Panc1 (cell line): ENCODE data around the gene DES. TPM values are rescaled to one million over a fixed set of nuclear protein-coding genes. Genes with fewer than 3 reads are reported as not detected.

ENCODE experiments used
- ATAC-seq: fragments of 200-7000 bp; cut with Tn5 transposase; 2 replicates; pipeline ENCODE4 v1.9.1; 2020; ENCODE audit warnings: mild to moderate bottlenecking, moderate library complexity
- BruUV-seq: library from RNA; stranded (reverse); fragments of 400-500 nt; replicated peaks from 2 replicates; lab custom pipeline; 2021; lab: Mats Ljungman, UMichigan
- CTCF ChIA-PET: fragments of 300-600 bp; sonication (Branson Sonifier 250); formaldehyde crosslinking; loops from one replicate; lab custom pipeline; 2022; ENCODE audit warnings: antibody characterized with exemption; lab: Charles Lee
- POLR2A ChIA-PET: fragments of 300-600 bp; sonication (Branson Sonifier 250); formaldehyde crosslinking; loops from one replicate; lab custom pipeline; 2022; ENCODE audit warnings: antibody characterized with exemption; lab: Charles Lee
- DNase-seq: peaks from one replicate; pipeline ENCODE4 v3.0.0-alpha.2; 2010; ENCODE audit warnings: low read depth, low spot score
- H3K27ac ChIP-seq: 2 replicates; pipeline ENCODE4 v1.5.1; 2011; ENCODE audit warnings: mild to moderate bottlenecking, low read length, inconsistent platforms
- H3K27me3 ChIP-seq: fragments of 200-500 bp; sonication (Bioruptor generic); 2 replicates; pipeline ENCODE4 v1.6.0; 2014; ENCODE audit warnings: low read length, inconsistent platforms; ENCODE audit not compliant: control insufficient read depth, insufficient read depth
- H3K36me3 ChIP-seq: fragments of 200-500 bp; sonication (Bioruptor generic); 2 replicates; pipeline ENCODE4 v1.5.1; 2014; ENCODE audit warnings: inconsistent platforms, mild to moderate bottlenecking, low read length, moderate library complexity; ENCODE audit not compliant: control insufficient read depth, insufficient read depth
- H3K4me1 ChIP-seq: 2 replicates; pipeline ENCODE4 v1.5.1; 2011; ENCODE audit warnings: inconsistent platforms, mild to moderate bottlenecking, low read length, moderate library complexity; ENCODE audit not compliant: control insufficient read depth, insufficient read depth
- H3K4me3 ChIP-seq, 2 experiments: 2 replicates each; pipeline ENCODE4 v1.5.1; 2011 to 2012; ENCODE audit warnings: low read depth in 2 of 2, low read length in 2 of 2, mild to moderate bottlenecking in 2 of 2, inconsistent platforms in 1 of 2, moderate library complexity in 1 of 2
- H3K9me3 ChIP-seq: fragments of 200-500 bp; sonication (Bioruptor generic); 2 replicates; pipeline ENCODE4 v1.5.1; 2014; ENCODE audit warnings: low read depth, mild to moderate bottlenecking, inconsistent platforms, low read length, moderate library complexity; ENCODE audit not compliant: control insufficient read depth, insufficient read depth
- POLR2AphosphoS5 ChIP-seq: IDR thresholded peaks from 2 replicates; pipeline ENCODE4 v1.6.1; 2012; ENCODE audit warnings: mild to moderate bottlenecking, low read depth, low read length, moderate library complexity
- REST ChIP-seq, 2 experiments: IDR thresholded peaks; 2 replicates each; pipeline ENCODE4 v1.6.1; 2011 to 2012; ENCODE audit warnings: low read depth in 2 of 2, control low read depth in 1 of 2, low read length in 1 of 2, mild to moderate bottlenecking in 1 of 2, moderate library complexity in 1 of 2; ENCODE audit not compliant: insufficient read depth in 1 of 2
- SIN3A ChIP-seq: IDR thresholded peaks from 2 replicates; pipeline ENCODE4 v1.6.1; 2012; ENCODE audit warnings: low read depth, mild to moderate bottlenecking, low read length, moderate library complexity, borderline replicate concordance; ENCODE audit not compliant: insufficient read depth
- TCF7L2 ChIP-seq: IDR thresholded peaks from 2 replicates; pipeline ENCODE4 v1.6.1; 2011; ENCODE audit warnings: mild to moderate bottlenecking, low read depth, low read length, inconsistent platforms
- in situ Hi-C: cut with HindIII; loops from 2 replicates; pipeline ENCODE4 v1.10.0; 2016; ENCODE audit warnings: low sequenced_read_pairs, low pct_unique_long_range_greater_than_20kb
- intact Hi-C: fragments of 100-400 bp; cut with micrococcal nuclease; formaldehyde crosslinking; loops from one replicate; pipeline ENCODE4 v1.10.0; 2022; ENCODE audit not compliant: unreplicated experiment
- total RNA-seq: library from RNA; stranded (reverse); gene quantifications from one replicate; pipeline ENCODE4 v1.2.1, GENCODE V29; 2021; ENCODE audit not compliant: unreplicated experiment
- TF ChIP-seq, protein P1 (sequence below): fragments of 450-650 bp; IDR thresholded peaks from 2 replicates; pipeline ENCODE4 v1.5.1; 2017; ENCODE audit warnings: mild to moderate bottlenecking

Gene DES
- total RNA-seq, 1 experiment from 2014 or later, result 0.69 TPM

DNA sequence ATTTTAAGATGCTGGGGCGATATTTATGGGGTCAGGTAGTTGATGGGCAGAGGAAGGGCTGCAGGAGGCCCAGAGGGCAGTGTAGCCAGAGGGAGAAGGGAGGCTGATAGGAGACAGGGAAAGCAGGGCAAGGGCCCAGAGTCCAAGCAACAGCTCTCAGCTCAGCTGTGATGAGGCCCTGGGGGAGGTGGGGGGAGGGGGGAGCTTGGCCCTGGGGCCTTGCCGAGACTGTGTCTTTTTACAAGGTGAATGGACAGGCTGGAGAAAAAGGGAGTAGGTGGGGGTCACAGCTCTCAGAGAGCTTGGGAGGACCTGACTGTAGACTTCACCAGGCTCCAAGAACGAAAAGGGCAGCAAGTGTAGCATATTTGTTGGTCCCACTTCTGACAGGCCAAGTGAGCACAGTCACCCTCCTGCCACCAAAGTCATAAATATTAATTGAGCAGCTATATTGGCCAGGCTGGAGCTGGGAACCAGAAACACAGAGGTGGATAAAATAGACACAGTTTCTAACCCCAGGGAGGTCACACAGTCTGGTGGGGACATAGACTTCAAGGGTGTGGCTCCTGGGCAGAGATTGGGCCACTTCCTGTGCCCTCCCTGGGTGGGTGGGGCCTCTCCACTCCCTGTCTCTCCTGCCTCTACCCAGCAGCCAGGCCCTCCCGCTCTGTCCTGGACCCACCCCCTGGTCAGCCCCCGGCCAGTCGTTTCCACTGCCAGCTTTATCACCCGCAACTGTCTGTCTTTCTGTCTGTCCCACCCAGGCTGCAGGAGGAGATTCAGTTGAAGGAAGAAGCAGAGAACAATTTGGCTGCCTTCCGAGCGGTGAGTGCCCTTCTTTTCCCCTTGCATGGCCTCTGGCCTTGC, 1.4 kb downstream of the DES start:
- ChIA-PET POLR2A (no interaction called here), CTCF (interaction anchor here (0.6 kb wide), 1 partner anchor 11 kb away, joined by 8 read pairs; no protein-coding TSS in a partner anchor)
- DNase-seq, result no peak
- no peak overlapping the region for H3K4me3 ChIP-seq
- ATAC-seq, result no peak
- no peaks in the 10 kb centered on the region for H3K36me3 ChIP-seq
- intact Hi-C loops, result no loop called here
- no peaks in the 10 kb centered on the region; the same call in 1 of the 2 replicates for H3K4me1 ChIP-seq
- BruUV-seq, result no TSS peak
- in situ Hi-C loops, result no loop called here
- no peak overlapping the region for H3K27ac ChIP-seq
- H3K27me3 ChIP-seq, result no peaks in the 10 kb centered on the region
- TF ChIP-seq POLR2AphosphoS5 (no peak), TCF7L2 (no peak), REST (IDR thresholded peaks at IDR 0.05; ENCODE audit: insufficient read depth in 1 of 2, low read depth in 2 of 2, low read length in 1 of 2) (no peak), SIN3A (no peak)
- TF ChIP-seq, protein P1, sequence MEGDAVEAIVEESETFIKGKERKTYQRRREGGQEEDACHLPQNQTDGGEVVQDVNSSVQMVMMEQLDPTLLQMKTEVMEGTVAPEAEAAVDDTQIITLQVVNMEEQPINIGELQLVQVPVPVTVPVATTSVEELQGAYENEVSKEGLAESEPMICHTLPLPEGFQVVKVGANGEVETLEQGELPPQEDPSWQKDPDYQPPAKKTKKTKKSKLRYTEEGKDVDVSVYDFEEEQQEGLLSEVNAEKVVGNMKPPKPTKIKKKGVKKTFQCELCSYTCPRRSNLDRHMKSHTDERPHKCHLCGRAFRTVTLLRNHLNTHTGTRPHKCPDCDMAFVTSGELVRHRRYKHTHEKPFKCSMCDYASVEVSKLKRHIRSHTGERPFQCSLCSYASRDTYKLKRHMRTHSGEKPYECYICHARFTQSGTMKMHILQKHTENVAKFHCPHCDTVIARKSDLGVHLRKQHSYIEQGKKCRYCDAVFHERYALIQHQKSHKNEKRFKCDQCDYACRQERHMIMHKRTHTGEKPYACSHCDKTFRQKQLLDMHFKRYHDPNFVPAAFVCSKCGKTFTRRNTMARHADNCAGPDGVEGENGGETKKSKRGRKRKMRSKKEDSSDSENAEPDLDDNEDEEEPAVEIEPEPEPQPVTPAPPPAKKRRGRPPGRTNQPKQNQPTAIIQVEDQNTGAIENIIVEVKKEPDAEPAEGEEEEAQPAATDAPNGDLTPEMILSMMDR, result no peak
- H3K9me3 ChIP-seq, result no peaks in the 10 kb centered on the region

DNA sequence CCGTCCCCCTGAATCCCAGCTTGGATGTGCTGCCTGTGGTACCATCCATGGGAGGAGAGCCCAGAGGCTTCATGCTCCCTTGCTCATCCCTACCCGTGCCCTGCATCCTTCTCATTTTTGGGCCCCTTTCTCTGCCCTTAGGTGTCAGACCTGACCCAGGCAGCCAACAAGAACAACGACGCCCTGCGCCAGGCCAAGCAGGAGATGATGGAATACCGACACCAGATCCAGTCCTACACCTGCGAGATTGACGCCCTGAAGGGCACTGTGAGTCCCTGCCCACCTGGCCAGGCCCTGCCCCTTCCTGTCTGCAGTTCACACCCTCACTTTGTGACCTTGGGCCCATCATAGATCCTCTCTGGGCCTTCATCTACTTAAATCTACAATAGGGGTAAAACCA, 2.5 kb downstream of the DES start:
- intact Hi-C loops (no loop called here), in situ Hi-C loops (no loop called here)
- Histone ChIP-seq H3K27me3 (no peaks in the 10 kb centered on the region), H3K27ac (no peak overlapping the region), H3K36me3 (no peaks in the 10 kb centered on the region), H3K9me3 (no peaks in the 10 kb centered on the region), H3K4me3 (no peak overlapping the region), H3K4me1 (no peaks in the 10 kb centered on the region; the same call in 1 of the 2 replicates)
- TF ChIP-seq TCF7L2 (no peak), REST (IDR thresholded peaks at IDR 0.05; ENCODE audit: insufficient read depth in 1 of 2, low read depth in 2 of 2, low read length in 1 of 2) (no peak), SIN3A (no peak), POLR2AphosphoS5 (no peak)
- TF ChIP-seq, protein P1, result no peak
- no peak for DNase-seq
- no TSS peak for BruUV-seq
- no peak for ATAC-seq
- ChIA-PET CTCF (interaction anchor here (0.9 kb wide), 1 partner anchor 109 kb away, joined by 3 read pairs; no protein-coding TSS in a partner anchor), POLR2A (no interaction called here)
